Measurements from ENCODE around the gene TMEM267.

The TMEM267 gene

GRCh38 chr5:43416803-43417394, 66.8 kb downstream of the TMEM267 start:
- no peak overlapping the region for H3K4me3 ChIP-seq (ENCODE audit: low read length)
- no peak for DNase-seq (ENCODE audit: low read depth)
- TF ChIP-seq CTCF (conservative IDR thresholded peaks at IDR 0.05; ENCODE audit: low read depth, low read length) = no peak

GRCh38 chr5:43415935-43416802, 67.5 kb downstream of the TMEM267 start:
- DNase-seq (ENCODE audit: low read depth) = no peak
- TF ChIP-seq CTCF (conservative IDR thresholded peaks at IDR 0.05; ENCODE audit: low read depth, low read length) = no peak
- no peak overlapping the region for H3K4me3 ChIP-seq (ENCODE audit: low read length)

GRCh38 chr5:43413966-43414365, 69.7 kb downstream of the TMEM267 start:
- no peak overlapping the region for H3K4me3 ChIP-seq (ENCODE audit: low read length)
- DNase-seq (ENCODE audit: low read depth) = no peak
- TF ChIP-seq CTCF (conservative IDR thresholded peaks at IDR 0.05; ENCODE audit: low read depth, low read length) = no peak

- DNase-seq (ENCODE audit: low read depth) = no peak
- TF ChIP-seq CTCF (conservative IDR thresholded peaks at IDR 0.05; ENCODE audit: low read depth, low read length) = no peak
- H3K4me3 ChIP-seq (ENCODE audit: low read length) = no peak overlapping the region
Measured at GRCh38 chr5:43412644-43413043, 71.0 kb downstream of the TMEM267 start.

GRCh38 chr5:43412156-43412555, 71.5 kb downstream of the TMEM267 start, which contains the start of gene CCL28:
Gene CCL28, minus strand, starts transcription at chr5:43412391. Its CDS starts 75 bp downstream, at chr5:43412316.
- DNase-seq (ENCODE audit: low read depth) = no peak
- no peak within 1 kb of the TSS for H3K4me3 ChIP-seq (ENCODE audit: low read length)
- TF ChIP-seq CTCF (conservative IDR thresholded peaks at IDR 0.05; ENCODE audit: low read depth, low read length) = no peak

GRCh38 chr5:43411495-43411894, 72.2 kb downstream of the TMEM267 start:
- H3K4me3 ChIP-seq (ENCODE audit: low read length) = no peak overlapping the region
- no peak for TF ChIP-seq CTCF (conservative IDR thresholded peaks at IDR 0.05; ENCODE audit: low read depth, low read length)
- no peak for DNase-seq (ENCODE audit: low read depth)

- no peak for TF ChIP-seq CTCF (conservative IDR thresholded peaks at IDR 0.05; ENCODE audit: low read depth, low read length)
- no peak overlapping the region for H3K4me3 ChIP-seq (ENCODE audit: low read length)
- no peak for DNase-seq (ENCODE audit: low read depth)
Measured at GRCh38 chr5:43410414-43410813, 73.3 kb downstream of the TMEM267 start.

Measured in retinal pigment epithelial cell (primary cell).